CD4-positive, alpha-beta T cell (primary cell): ENCODE measurements around the gene AUNIP. TPM values are rescaled to one million over a fixed set of nuclear protein-coding genes. Genes with fewer than 3 reads are reported as not detected.

ENCODE experiments used
- ATAC-seq: fragments of 200-7000 bp; cut with Tn5 transposase; one replicate; pipeline ENCODE4 v1.10.0; 2022; ENCODE audit warnings: mild to moderate bottlenecking; ENCODE audit not compliant: poor library complexity
- CTCF ChIA-PET: fragments of 350-600 bp; sonication (Branson Sonifier 250); formaldehyde crosslinking; loops from one replicate; lab custom pipeline; 2021; ENCODE audit warnings: antibody characterized with exemption, inconsistent platforms; lab: Charles Lee
- POLR2A ChIA-PET: fragments of 350-600 bp; sonication (Branson Sonifier 250); formaldehyde crosslinking; loops from one replicate; lab custom pipeline; 2021; ENCODE audit warnings: antibody characterized with exemption, inconsistent platforms; lab: Charles Lee
- DNase-seq, 14 experiments: peaks; one replicate each; pipeline ENCODE4 v3.0.0-alpha.2; 2013 to 2020; ENCODE audit warnings: mixed read lengths in 2 of 14
- H3K27ac ChIP-seq, 2 donors: one replicate each; pipeline versions ENCODE4 v1.5.1 to v1.7.0; 2013; ENCODE audit warnings: low read length in 2 of 2, low read depth in 1 of 2, mild to moderate bottlenecking in 1 of 2
- H3K27me3 ChIP-seq, 2 experiments: 1 replicate in 1 of 2; 2 replicates in 1 of 2; pipeline versions ENCODE4 v1.6.1 to v1.7.0; 2013; ENCODE audit warnings: low read length in 2 of 2, control low read depth in 1 of 2, mild to moderate bottlenecking in 1 of 2, moderate library complexity in 1 of 2; ENCODE audit not compliant: insufficient read depth in 2 of 2, control insufficient read depth in 1 of 2
- H3K36me3 ChIP-seq: one replicate; pipeline ENCODE4 v1.6.1; 2013; ENCODE audit warnings: low read length, control low read depth; ENCODE audit not compliant: insufficient read depth
- H3K4me1 ChIP-seq: one replicate; pipeline ENCODE4 v1.6.1; 2013; ENCODE audit warnings: low read length, control low read depth; ENCODE audit not compliant: insufficient read depth
- H3K4me3 ChIP-seq: one replicate; pipeline ENCODE4 v1.5.1; 2013; ENCODE audit warnings: mild to moderate bottlenecking, low read length, moderate library complexity
- H3K9me3 ChIP-seq, 2 experiments: 1 replicate in 1 of 2; 2 replicates in 1 of 2; pipeline versions ENCODE4 v1.6.1 to v1.7.0; 2013; ENCODE audit warnings: low read length in 2 of 2, mild to moderate bottlenecking in 2 of 2, control low read depth in 1 of 2, moderate library complexity in 1 of 2; ENCODE audit not compliant: control insufficient read depth in 1 of 2, insufficient read depth in 1 of 2
- H3K27ac Mint-ChIP-seq: one replicate; pipeline ENCODE4 v1.8.0; 2020; ENCODE audit warnings: mixed read lengths
- H3K27me3 Mint-ChIP-seq: one replicate; pipeline ENCODE4 v1.8.0; 2021; ENCODE audit warnings: mixed read lengths
- H3K36me3 Mint-ChIP-seq: one replicate; pipeline ENCODE4 v1.8.0; 2021; ENCODE audit warnings: low read depth, mixed read lengths
- H3K4me1 Mint-ChIP-seq: one replicate; pipeline ENCODE4 v1.8.0; 2021; ENCODE audit warnings: low read depth, mixed read lengths
- H3K4me3 Mint-ChIP-seq: one replicate; pipeline ENCODE4 v1.8.0; 2020; ENCODE audit warnings: mild to moderate bottlenecking, mixed read lengths
- H3K9me3 Mint-ChIP-seq: one replicate; pipeline ENCODE4 v1.8.0; 2020; ENCODE audit warnings: mixed read lengths
- CTCF ChIP-seq: fragments of 200-600 bp; IDR thresholded peaks from one replicate; pipeline ENCODE4 v1.8.0; 2022; ENCODE audit warnings: antibody characterized with exemption, mild to moderate bottlenecking
- intact Hi-C, 2 experiments: fragments of 100-400 bp; cut with DNase I in 1 of 2; cut with micrococcal nuclease in 1 of 2; formaldehyde crosslinking; loops; one replicate each; pipeline versions ENCODE4 v1.15.1 to v1.9.0; 2023 to 2025; cut with DNase I, micrococcal nuclease
- total RNA-seq, 174 experiments: library from RNA in 2 of 174; stranded (reverse) in 2 of 174; gene quantifications; one replicate each; pipeline ENCODE4 v1.2.3 and lab custom pipeline; 2021 to 2026

The AUNIP gene
- total RNA-seq, 2 experiments from 2014 or later, result not detected

GRCh38 chr1:25792115-25792514 lies 67.1 kb downstream of the AUNIP start:
- intact Hi-C loops, result no loop called here
- no peak for ATAC-seq
- no peak for DNase-seq
- Histone ChIP-seq H3K9me3 (no peaks in the 10 kb centered on the region), H3K4me1 (peaks cover 23% of the 10 kb centered on the region), H3K4me3 (no peak overlapping the region), H3K27ac (no peak overlapping the region), H3K36me3 (peaks cover 28% of the 10 kb centered on the region), H3K27me3 (no peaks in the 10 kb centered on the region)
- no peaks in the 10 kb centered on the region for H3K9me3 Mint-ChIP-seq
- H3K4me1 Mint-ChIP-seq, result peaks cover 31% of the 10 kb centered on the region
- no peaks in the 10 kb centered on the region for H3K27me3 Mint-ChIP-seq
- ChIA-PET POLR2A (interaction anchor here (2.1 kb wide), 1 partner anchor 28 kb away, joined by 5 read pairs; the partner anchor contains the start of gene MTFR1L), CTCF (no interaction called here)
- no peak for TF ChIP-seq CTCF
- no peak overlapping the region for H3K27ac Mint-ChIP-seq
- peaks cover 39% of the 10 kb centered on the region for H3K36me3 Mint-ChIP-seq
- no peak overlapping the region for H3K4me3 Mint-ChIP-seq

GRCh38 chr1:25790472-25790871 lies 68.8 kb downstream of the AUNIP start:
- Mint-ChIP-seq H3K4me1 (peaks cover 17% of the 10 kb centered on the region), H3K36me3 (peaks cover 49% of the 10 kb centered on the region), H3K27ac (peak overlapping the region; percentile 62), H3K27me3 (no peaks in the 10 kb centered on the region), H3K9me3 (no peaks in the 10 kb centered on the region), H3K4me3 (no peak overlapping the region)
- CTCF ChIA-PET, result no interaction called here
- POLR2A ChIA-PET, result interaction anchor here (1.1 kb wide), 1 partner anchor 13 kb away, joined by 3 read pairs; no protein-coding TSS in a partner anchor
- intact Hi-C loops, result no loop called here
- ATAC-seq, result no peak
- no peak for TF ChIP-seq CTCF
- Histone ChIP-seq H3K4me1 (peaks cover 8% of the 10 kb centered on the region), H3K36me3 (peaks cover 42% of the 10 kb centered on the region), H3K4me3 (no peak overlapping the region), H3K9me3 (no peaks in the 10 kb centered on the region), H3K27ac (no peak overlapping the region), H3K27me3 (no peaks in the 10 kb centered on the region)
- no peak for DNase-seq

- ChIA-PET CTCF (interaction anchor here (0.9 to 2.5 kb wide), 2 partner anchors 8 to 179 kb away, joined by 3 to 6 read pairs; no protein-coding TSS in a partner anchor), POLR2A (interaction anchor here (0.6 to 2.8 kb wide), 3 partner anchors 13 to 210 kb away, joined by 3 to 12 read pairs (median 3); partner anchors contain the start of gene MTFR1L)
- TF ChIP-seq CTCF, result no peak
- Mint-ChIP-seq H3K9me3 (no peaks in the 10 kb centered on the region), H3K36me3 (peaks cover 75% of the 10 kb centered on the region), H3K4me3 (no peak overlapping the region), H3K27me3 (no peaks in the 10 kb centered on the region), H3K4me1 (no peaks in the 10 kb centered on the region), H3K27ac (peak overlapping the region; percentile 39)
- Histone ChIP-seq H3K36me3 (peaks cover 57% of the 10 kb centered on the region), H3K27me3 (no peaks in the 10 kb centered on the region), H3K9me3 (no peaks in the 10 kb centered on the region), H3K27ac (no peak overlapping the region), H3K4me3 (no peak overlapping the region), H3K4me1 (no peaks in the 10 kb centered on the region)
- no peak for DNase-seq
- no peak for ATAC-seq
- intact Hi-C loops, result no loop called here
Observed at GRCh38 chr1:25787760-25788166, 71.5 kb downstream of the AUNIP start.
